Large intestine (tissue), 3 donors: ENCODE measurements around the gene ADRA2B. TPM values are rescaled to one million over a fixed set of nuclear protein-coding genes. Genes with fewer than 3 reads are reported as not detected.

Experiments
- DNase-seq, 2 donors: peaks; one replicate each; pipeline versions ENCODE4 v3.0.0 to v3.0.0-alpha.2; 2013
- H3K27ac ChIP-seq: one replicate; pipeline ENCODE4 v1.5.1; 2013; ENCODE audit warnings: low read length
- H3K27me3 ChIP-seq: 2 replicates; pipeline ENCODE4 v1.6.1; 2013; ENCODE audit warnings: low read length; ENCODE audit not compliant: control insufficient read depth, insufficient read depth
- H3K36me3 ChIP-seq: 2 replicates; pipeline ENCODE4 v1.6.1; 2013; ENCODE audit warnings: low read length; ENCODE audit not compliant: control insufficient read depth, insufficient read depth
- H3K4me1 ChIP-seq: one replicate; pipeline ENCODE4 v1.6.1; 2013; ENCODE audit warnings: low read length; ENCODE audit not compliant: control insufficient read depth, insufficient read depth
- H3K4me3 ChIP-seq: one replicate; pipeline ENCODE4 v1.5.1; 2013; ENCODE audit warnings: low read length
- H3K9me3 ChIP-seq: one replicate; pipeline ENCODE4 v1.6.1; 2013; ENCODE audit warnings: mild to moderate bottlenecking, low read depth, low read length, moderate library complexity; ENCODE audit not compliant: control insufficient read depth
- WGBS: methylation state at CpG from one replicate; pipeline ENCODE4 v1.1.5; 2013; ENCODE audit warnings: low lambda C conversion rate; ENCODE audit not compliant: insufficient coverage; 5-methylcytosine and 5-hydroxymethylcytosine counted together
- polyA plus RNA-seq: library from polyadenylated mRNA; unstranded; fragments of 120-200 nt; gene quantifications from one replicate; pipeline ENCODE4 v1.2.1, GENCODE V29; 2013

ADRA2B gene
- polyA plus RNA-seq, 1 donor = 0.84 TPM

GRCh38 chr2:96114903-96115581, 1.3 kb downstream of the ADRA2B start:
- H3K9me3 ChIP-seq = peaks cover 16% of the 10 kb centered on the region
- DNase-seq = no peak
- H3K27me3 ChIP-seq = peaks cover 47% of the 10 kb centered on the region
- H3K27ac ChIP-seq = no peak overlapping the region
- peaks cover 12% of the 10 kb centered on the region for H3K4me1 ChIP-seq
- H3K36me3 ChIP-seq = no peaks in the 10 kb centered on the region
- H3K4me3 ChIP-seq = no peak overlapping the region
- WGBS = no CpG with 5 or more reads among the region's 24 CpGs

- peaks cover 42% of the 10 kb centered on the region for H3K27me3 ChIP-seq
- no peaks in the 10 kb centered on the region for H3K36me3 ChIP-seq
- peaks cover 16% of the 10 kb centered on the region for H3K9me3 ChIP-seq
- H3K27ac ChIP-seq = no peak overlapping the region
- whole genome bisulfite sequencing = no CpG with 5 or more reads among the region's 13 CpGs
- no peak overlapping the region for H3K4me3 ChIP-seq
- DNase-seq = no peak
- H3K4me1 ChIP-seq = peaks cover 17% of the 10 kb centered on the region
These were observed 1.8 kb downstream of the ADRA2B start for GRCh38 chr2:96114546-96114902.

- DNase-seq = no peak
- peaks cover 16% of the 10 kb centered on the region for H3K9me3 ChIP-seq
- H3K36me3 ChIP-seq = no peaks in the 10 kb centered on the region
- H3K27me3 ChIP-seq = peaks cover 37% of the 10 kb centered on the region
- WGBS = no CpG with 5 or more reads among the region's 17 CpGs
- no peak overlapping the region for H3K27ac ChIP-seq
- H3K4me3 ChIP-seq = no peak overlapping the region
- H3K4me1 ChIP-seq = peaks cover 23% of the 10 kb centered on the region
These were observed 2.4 kb downstream of the ADRA2B start for GRCh38 chr2:96113951-96114350.

GRCh38 chr2:96113367-96113677, 3.0 kb downstream of the ADRA2B start:
- Histone ChIP-seq H3K36me3 (no peaks in the 10 kb centered on the region), H3K27ac (no peak overlapping the region), H3K4me1 (peaks cover 29% of the 10 kb centered on the region), H3K4me3 (no peak overlapping the region), H3K27me3 (peaks cover 30% of the 10 kb centered on the region), H3K9me3 (peaks cover 16% of the 10 kb centered on the region)
- WGBS = no CpG with 5 or more reads among the region's 7 CpGs
- no peak for DNase-seq

GRCh38 chr2:96112501-96113366, 3.6 kb downstream of the ADRA2B start:
- H3K27me3 ChIP-seq = peaks cover 25% of the 10 kb centered on the region
- no CpG with 5 or more reads among the region's 9 CpGs for WGBS
- H3K4me1 ChIP-seq = peaks cover 30% of the 10 kb centered on the region
- peaks cover 16% of the 10 kb centered on the region for H3K9me3 ChIP-seq
- no peak for DNase-seq
- H3K27ac ChIP-seq = no peak overlapping the region
- no peaks in the 10 kb centered on the region for H3K36me3 ChIP-seq
- no peak overlapping the region for H3K4me3 ChIP-seq

GRCh38 chr2:96111823-96112500, 4.4 kb downstream of the ADRA2B start:
- no peaks in the 10 kb centered on the region for H3K36me3 ChIP-seq
- H3K27ac ChIP-seq = no peak overlapping the region
- peaks cover 16% of the 10 kb centered on the region for H3K9me3 ChIP-seq
- no CpG with 5 or more reads among the region's 7 CpGs for WGBS
- DNase-seq = no peak
- peaks cover 22% of the 10 kb centered on the region for H3K4me1 ChIP-seq
- no peak overlapping the region for H3K4me3 ChIP-seq
- peaks cover 17% of the 10 kb centered on the region for H3K27me3 ChIP-seq

DNA sequence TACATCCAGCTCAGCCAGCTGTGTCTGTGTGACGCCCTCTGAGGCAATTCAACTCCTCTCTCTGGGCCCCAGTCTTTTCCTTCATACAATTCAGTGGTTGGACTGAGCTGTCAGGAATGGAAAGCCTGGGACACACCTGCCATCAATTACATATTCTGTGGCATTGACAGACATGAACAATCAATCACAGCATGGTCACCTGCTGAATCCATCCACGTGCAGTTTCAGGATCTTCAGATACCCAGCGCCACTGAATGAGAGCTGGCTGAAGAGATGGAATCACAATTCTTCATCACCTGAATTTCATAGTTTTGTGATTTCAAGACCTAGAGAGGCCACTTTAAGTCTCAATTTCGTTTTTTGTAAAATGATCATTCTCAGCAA, 5.1 kb downstream of the ADRA2B start:
- WGBS = no CpG with 5 or more reads among the region's 4 CpGs
- no peak for DNase-seq
- no peak overlapping the region for H3K4me3 ChIP-seq
- H3K36me3 ChIP-seq = no peaks in the 10 kb centered on the region
- H3K27me3 ChIP-seq = peaks cover 16% of the 10 kb centered on the region
- peaks cover 16% of the 10 kb centered on the region for H3K9me3 ChIP-seq
- peaks cover 22% of the 10 kb centered on the region for H3K4me1 ChIP-seq
- H3K27ac ChIP-seq = no peak overlapping the region

- H3K27ac ChIP-seq = no peak overlapping the region
- no peak for DNase-seq
- no CpG with 5 or more reads among the region's 13 CpGs for WGBS
- peaks cover 11% of the 10 kb centered on the region for H3K27me3 ChIP-seq
- peaks cover 14% of the 10 kb centered on the region for H3K9me3 ChIP-seq
- no peaks in the 10 kb centered on the region for H3K36me3 ChIP-seq
- H3K4me1 ChIP-seq = peaks cover 22% of the 10 kb centered on the region
- no peak overlapping the region for H3K4me3 ChIP-seq
These were observed 5.6 kb downstream of the ADRA2B start for GRCh38 chr2:96110621-96111256.

GRCh38 chr2:96109931-96110511, 6.3 kb downstream of the ADRA2B start:
- Histone ChIP-seq H3K4me1 (peaks cover 22% of the 10 kb centered on the region), H3K36me3 (no peaks in the 10 kb centered on the region), H3K4me3 (no peak overlapping the region), H3K27me3 (peaks cover 3% of the 10 kb centered on the region), H3K27ac (no peak overlapping the region), H3K9me3 (peaks cover 14% of the 10 kb centered on the region)
- no peak for DNase-seq
- WGBS = no CpG with 5 or more reads among the region's 3 CpGs

DNA sequence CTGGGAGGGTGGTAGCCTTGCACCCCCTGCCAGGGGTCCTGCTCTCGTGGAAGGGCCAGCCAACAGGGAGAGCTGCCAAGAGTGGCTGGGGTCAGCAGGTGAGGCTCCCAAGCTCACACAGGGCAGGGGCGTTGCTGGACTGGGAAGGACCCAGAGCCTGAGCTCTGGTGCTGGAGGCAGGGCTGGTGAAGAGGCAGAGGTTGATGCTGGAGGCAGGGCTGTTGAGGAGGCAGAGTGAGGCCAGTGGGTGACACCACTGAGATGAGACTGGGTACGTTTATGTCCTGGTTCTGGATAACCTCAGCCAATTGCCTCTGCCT, 7.0 kb downstream of the ADRA2B start:
- 60% methylated on average over 1 of the region's 3 CpGs for WGBS
- H3K36me3 ChIP-seq = no peaks in the 10 kb centered on the region
- H3K27me3 ChIP-seq = no peaks in the 10 kb centered on the region
- H3K4me3 ChIP-seq = no peak overlapping the region
- no peak overlapping the region for H3K27ac ChIP-seq
- DNase-seq = no peak
- peaks cover 22% of the 10 kb centered on the region for H3K4me1 ChIP-seq
- H3K9me3 ChIP-seq = peaks cover 10% of the 10 kb centered on the region
